Right cardiac atrium (tissue), 5 donors: ENCODE data around the gene SLC22A7. TPM values are rescaled to one million over a fixed set of nuclear protein-coding genes. Genes with fewer than 3 reads are reported as not detected.
A peak's percentile ranks its signal among the peaks of the same experiment; 100 is the strongest.

ENCODE experiments used
- ATAC-seq, 2 donors: fragments of 200-7000 bp; cut with Tn5 transposase; one replicate each; pipeline versions ENCODE4 v1.8.0 to v1.9.1; 2020; ENCODE audit warnings: moderate library complexity in 2 of 2, mild to moderate bottlenecking in 1 of 2
- DNase-seq, 3 donors: peaks; one replicate each; pipeline ENCODE4 v3.0.0-alpha.2; 2020
- H3K27ac ChIP-seq: one replicate; pipeline ENCODE4 v1.5.1; 2013; ENCODE audit warnings: mild to moderate bottlenecking, low read length, control low read depth, moderate library complexity
- H3K27me3 ChIP-seq: one replicate; pipeline ENCODE4 v1.6.1; 2013; ENCODE audit not compliant: control insufficient read depth, insufficient read depth
- H3K4me1 ChIP-seq: one replicate; pipeline ENCODE4 v1.6.1; 2013; ENCODE audit warnings: low read length; ENCODE audit not compliant: control insufficient read depth, insufficient read depth
- H3K4me3 ChIP-seq: one replicate; pipeline ENCODE4 v1.5.1; 2013; ENCODE audit warnings: low read length, control low read depth
- H3K9me3 ChIP-seq: one replicate; pipeline ENCODE4 v1.6.1; 2013; ENCODE audit warnings: low read length; ENCODE audit not compliant: control insufficient read depth
- WGBS: extraction: QIAGEN DNeasy Blood & Tissue Kit; methylation state at CpG from one replicate; pipeline ENCODE4 v1.1.7; 2013; 5-methylcytosine and 5-hydroxymethylcytosine counted together
- intact Hi-C, 4 donors: fragments of 100-400 bp; cut with DNase I; formaldehyde crosslinking; loops; one replicate each; pipeline versions ENCODE4 v1.11.0 to v1.14.0; 2022 to 2023
- polyA plus RNA-seq: library from polyadenylated mRNA; stranded (reverse); fragments of 200-250 nt; gene quantifications from one replicate; pipeline ENCODE4 v1.2.3, GENCODE V29; 2013
- total RNA-seq, 4 donors: library from RNA; stranded (reverse); fragmentation: NEBNext Ultra II Directional; extraction: Animal tissue kit (Norgen Biotek cat#: 25700); gene quantifications; one replicate each; pipeline ENCODE4 v1.2.1, GENCODE V29; 2021
- donor health status: healthy with polysubstance abuse.
- donor health status: DM: no; HTN: yes; CAD: no.
- donor health status: DM: no; HTN: no; CAD: no.
- donor health status: DM: no; HTN: yes; CAD: no; lungs with severe emphysema.
- donor health status: DM: yes; HTN: yes; CAD: no.

Gene SLC22A7
- total and polyA plus RNA-seq, 5 donors = not detected

DNA sequence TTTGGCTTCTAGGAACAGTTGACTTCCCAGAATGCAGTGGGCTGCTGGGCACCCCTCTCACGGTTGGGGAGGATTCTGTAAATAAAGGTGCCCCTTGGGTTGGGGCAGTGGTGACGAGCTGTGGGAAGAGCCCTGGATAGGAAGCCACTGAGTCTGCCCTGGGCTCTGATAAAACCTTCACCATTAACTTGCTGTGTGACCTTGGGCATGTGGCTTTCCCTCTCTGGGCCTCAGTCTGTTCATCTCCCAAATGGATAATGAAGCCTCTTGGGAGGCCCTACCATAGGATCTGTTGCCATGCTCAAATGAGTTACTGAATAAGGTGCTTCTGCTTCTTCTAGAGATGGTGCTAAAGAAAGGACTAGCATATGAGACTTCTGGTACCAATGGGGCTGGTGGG lies 6.8 kb downstream of the SLC22A7 start:
- DNase-seq (no peak), ATAC-seq (no peak)
- Histone ChIP-seq H3K27ac (no peak overlapping the region), H3K9me3 (no peaks in the 10 kb centered on the region), H3K4me1 (peaks cover 4% of the 10 kb centered on the region), H3K27me3 (no peaks in the 10 kb centered on the region), H3K4me3 (no peak overlapping the region)
- 90% methylated on average over 2 of the region's 2 CpGs for WGBS
- intact Hi-C loops = no loop called here

DNA sequence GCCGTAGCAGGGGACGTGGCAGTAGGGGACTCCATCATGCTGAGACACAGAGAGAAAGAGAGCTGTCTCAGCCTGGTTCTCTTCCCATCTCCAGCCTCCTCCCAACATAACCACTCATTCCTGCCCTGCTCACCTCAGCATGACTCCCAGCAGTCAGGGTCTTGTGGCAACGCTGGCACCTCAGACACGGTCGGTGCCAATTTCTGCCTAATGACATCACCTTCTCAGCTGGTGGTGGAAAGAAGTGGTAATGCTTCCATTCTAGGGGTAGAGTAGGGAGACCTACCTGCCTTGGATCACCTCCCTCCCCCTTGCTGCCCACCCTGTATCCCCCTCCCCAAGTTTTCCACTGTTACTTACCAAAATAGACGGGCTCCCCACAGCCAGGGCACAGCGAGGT lies 8.0 kb downstream of the SLC22A7 start:
- no peak overlapping the region for H3K4me3 ChIP-seq
- ATAC-seq = no peak
- DNase-seq = no peak
- H3K27ac ChIP-seq = no peak overlapping the region
- intact Hi-C loops = no loop called here
- no peaks in the 10 kb centered on the region for H3K9me3 ChIP-seq
- H3K4me1 ChIP-seq = peaks cover 4% of the 10 kb centered on the region
- 85% methylated on average over 7 of the region's 7 CpGs for WGBS
- H3K27me3 ChIP-seq = no peaks in the 10 kb centered on the region

DNA sequence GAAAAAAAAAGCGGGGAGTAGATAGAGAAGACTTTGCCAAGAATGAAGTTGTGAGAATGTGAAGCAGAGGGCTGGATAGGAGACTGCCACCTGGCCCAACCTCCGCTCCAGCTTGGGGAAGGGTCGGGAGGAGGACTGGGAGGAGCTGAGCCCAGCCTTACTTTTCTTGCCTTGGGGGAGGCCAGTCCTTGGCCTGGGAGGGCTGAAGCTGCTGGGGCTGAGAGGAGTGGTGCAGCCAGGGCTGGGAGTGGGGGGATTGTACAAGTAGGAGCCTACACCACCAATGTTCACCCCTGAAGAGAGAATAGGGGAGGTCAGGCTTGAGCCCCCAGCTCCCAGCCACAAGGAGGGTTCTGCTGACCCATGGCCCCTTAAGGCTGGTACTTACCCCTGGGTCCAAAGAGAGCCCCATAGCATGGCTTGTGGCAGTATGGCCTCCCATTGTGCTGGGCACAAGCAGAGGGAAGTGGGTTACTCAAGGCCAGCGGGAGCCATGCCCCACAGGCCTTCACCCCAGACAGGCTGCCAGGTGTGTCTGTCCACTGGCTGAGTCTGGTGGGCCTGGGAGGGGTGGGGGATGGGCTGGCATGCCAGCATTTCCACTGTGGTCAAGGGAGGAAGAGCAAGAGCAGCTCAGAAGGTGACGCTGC lies 9.5 kb downstream of the SLC22A7 start:
- DNase-seq (no peak), ATAC-seq (no peak)
- Histone ChIP-seq H3K27ac (no peak overlapping the region), H3K4me1 (peaks cover 4% of the 10 kb centered on the region), H3K27me3 (no peaks in the 10 kb centered on the region), H3K4me3 (no peak overlapping the region), H3K9me3 (no peaks in the 10 kb centered on the region)
- 88% methylated on average over 5 of the region's 5 CpGs for WGBS
- intact Hi-C loops = no loop called here

DNA sequence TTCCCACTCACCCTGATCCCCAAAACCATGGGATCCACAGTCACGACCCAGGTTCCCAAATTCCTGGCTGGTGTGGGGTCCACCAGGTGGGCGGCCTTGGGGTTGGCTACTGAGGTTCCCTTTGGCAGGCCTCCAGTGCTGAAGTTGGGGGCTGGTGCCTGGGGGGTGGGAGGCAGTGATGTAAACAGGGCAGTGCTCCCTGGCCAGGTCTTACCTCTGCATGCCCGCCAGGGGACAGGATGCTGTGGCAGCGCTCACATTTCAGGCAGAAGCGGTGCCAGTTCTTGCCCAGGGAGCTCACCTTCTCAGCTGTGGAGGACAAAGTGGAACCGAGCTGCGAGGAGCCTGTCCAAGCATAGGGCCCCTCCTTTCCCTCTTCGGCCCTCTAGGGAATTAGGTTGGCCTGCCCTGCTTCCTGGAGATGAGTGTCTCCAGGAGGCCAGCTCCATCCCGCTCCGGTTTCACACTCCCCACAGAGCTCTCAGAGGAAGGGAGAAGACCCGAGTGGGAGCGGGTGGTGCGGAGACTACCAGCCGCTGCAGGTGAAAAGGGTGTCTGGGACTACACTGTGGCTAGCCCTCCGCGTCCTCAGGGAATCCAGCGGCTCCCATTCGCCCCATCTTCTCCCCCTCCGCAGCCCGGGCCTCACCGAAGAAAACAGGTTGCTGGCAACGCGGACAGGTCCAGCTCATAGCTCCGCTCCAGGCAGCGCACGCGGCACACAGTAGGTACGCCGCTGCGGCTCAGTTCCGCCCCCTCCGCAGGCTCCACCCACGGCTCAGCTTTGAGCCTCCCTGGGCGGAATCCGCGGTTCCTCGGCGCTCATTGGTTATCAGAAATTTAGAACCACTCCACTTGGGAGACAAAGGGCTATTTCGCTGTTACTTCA lies 10.3 kb downstream of the SLC22A7 start, which contains the start of gene CRIP3:
CRIP3 (minus strand) TSS at position 726 of the 889 bp plus-strand sequence; CDS start at position 692, 34 bp downstream.
- intact Hi-C loops = no loop called here
- Histone ChIP-seq H3K4me3 (peak within 1 kb of the TSS; percentile 60), H3K9me3 (no peaks in the 10 kb centered on the region), H3K27ac (no peak within 1 kb of the TSS), H3K27me3 (no peaks in the 10 kb centered on the region), H3K4me1 (peaks cover 4% of the 10 kb centered on the region)
- ATAC-seq (peak; percentile 73 to 86), DNase-seq (peak; percentile 55 to 70 (median 69))
- WGBS = 6% methylated on average over 39 of the region's 39 CpGs

DNA sequence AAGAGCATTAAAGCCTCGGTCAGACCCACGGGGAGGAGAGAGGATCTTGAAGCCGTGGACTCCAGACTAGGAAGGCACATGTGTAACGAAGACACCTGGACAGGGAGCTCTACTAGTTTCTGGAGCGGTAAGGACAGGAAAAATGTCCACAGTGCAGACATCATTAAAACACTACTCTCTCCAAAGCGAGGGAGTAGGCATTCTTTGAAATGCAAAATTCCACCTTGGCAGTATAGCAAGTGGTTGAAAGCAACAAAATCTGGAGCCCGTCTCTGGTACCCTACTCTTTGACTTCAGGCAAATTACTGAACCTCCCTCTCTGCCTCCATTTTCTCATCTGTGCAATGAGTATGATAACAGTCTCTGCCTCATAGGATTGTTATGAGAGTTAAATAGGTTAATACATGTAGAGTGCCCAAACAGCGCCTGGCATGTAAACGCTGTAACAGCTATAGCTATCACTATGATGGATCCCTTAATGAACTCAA lies 11.0 kb downstream of the SLC22A7 start:
- H3K27me3 ChIP-seq = no peaks in the 10 kb centered on the region
- no peak overlapping the region for H3K27ac ChIP-seq
- H3K4me1 ChIP-seq = peaks cover 4% of the 10 kb centered on the region
- ATAC-seq (peak in 1 of 2 donors; percentile 6), DNase-seq (no peak)
- WGBS = 39% methylated on average over 9 of the region's 9 CpGs
- peak overlapping the region; percentile 60 for H3K4me3 ChIP-seq
- intact Hi-C loops = no loop called here
- no peaks in the 10 kb centered on the region for H3K9me3 ChIP-seq

GRCh38 chr6:43310134-43310533 lies 12.1 kb downstream of the SLC22A7 start:
- peaks cover 4% of the 10 kb centered on the region for H3K4me1 ChIP-seq
- ATAC-seq (no peak), DNase-seq (no peak)
- H3K9me3 ChIP-seq = no peaks in the 10 kb centered on the region
- WGBS = 96% methylated on average over 2 of the region's 2 CpGs
- no peak overlapping the region for H3K4me3 ChIP-seq
- H3K27me3 ChIP-seq = no peaks in the 10 kb centered on the region
- intact Hi-C loops = no loop called here
- H3K27ac ChIP-seq = no peak overlapping the region

GRCh38 chr6:43310624-43311023 lies 12.6 kb downstream of the SLC22A7 start:
- Histone ChIP-seq H3K4me3 (no peak overlapping the region), H3K4me1 (peaks cover 4% of the 10 kb centered on the region), H3K27me3 (no peaks in the 10 kb centered on the region), H3K9me3 (no peaks in the 10 kb centered on the region), H3K27ac (no peak overlapping the region)
- no peak for DNase-seq
- ATAC-seq = no peak
- intact Hi-C loops = no loop called here

- 69% methylated on average over 3 of the region's 3 CpGs for WGBS
- no peaks in the 10 kb centered on the region for H3K9me3 ChIP-seq
- intact Hi-C loops = no loop called here
- no peak for ATAC-seq
- no peaks in the 10 kb centered on the region for H3K27me3 ChIP-seq
- H3K4me1 ChIP-seq = peaks cover 4% of the 10 kb centered on the region
- H3K27ac ChIP-seq = no peak overlapping the region
- no peak overlapping the region for H3K4me3 ChIP-seq
- DNase-seq = no peak
Observed at GRCh38 chr6:43311666-43312065, 13.6 kb downstream of the SLC22A7 start.

DNA sequence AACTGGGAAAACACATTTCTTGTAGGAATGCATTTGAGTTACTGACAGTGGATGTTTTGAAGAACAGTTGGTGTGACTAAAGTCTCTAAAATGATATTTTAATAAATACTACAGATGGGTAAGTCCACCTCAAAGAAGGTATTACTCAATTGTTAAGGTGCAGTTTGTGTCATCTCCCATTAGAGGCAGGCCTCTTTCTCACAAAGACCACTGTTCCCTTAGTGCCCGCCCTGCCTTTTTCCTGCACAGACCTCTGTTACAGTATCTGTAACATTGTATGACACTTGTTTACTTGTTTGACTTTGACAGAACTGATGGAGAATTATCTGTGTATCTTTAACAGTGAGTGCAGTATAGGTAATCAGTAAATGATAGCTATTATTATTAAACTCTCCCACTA lies 15.8 kb downstream of the SLC22A7 start:
- H3K9me3 ChIP-seq = no peaks in the 10 kb centered on the region
- H3K27me3 ChIP-seq = no peaks in the 10 kb centered on the region
- no peak overlapping the region for H3K27ac ChIP-seq
- ATAC-seq (no peak), DNase-seq (no peak)
- intact Hi-C loops = no loop called here
- no peak overlapping the region for H3K4me3 ChIP-seq
- H3K4me1 ChIP-seq = peaks cover 2% of the 10 kb centered on the region
- 89% methylated on average over 1 of the region's 1 CpG for WGBS

GRCh38 chr6:43318011-43318410 lies 20.0 kb downstream of the SLC22A7 start:
- WGBS = 92% methylated on average over 2 of the region's 2 CpGs
- Histone ChIP-seq H3K27ac (no peak overlapping the region), H3K4me1 (no peaks in the 10 kb centered on the region), H3K9me3 (no peaks in the 10 kb centered on the region), H3K4me3 (no peak overlapping the region), H3K27me3 (no peaks in the 10 kb centered on the region)
- ATAC-seq (no peak), DNase-seq (no peak)
- intact Hi-C loops = no loop called here

- H3K9me3 ChIP-seq = no peaks in the 10 kb centered on the region
- ATAC-seq = no peak
- no peak for DNase-seq
- intact Hi-C loops = loop anchor here in 1 of 4 donors (5.0 kb wide), 1 partner anchor 59 kb away; no protein-coding TSS in a partner anchor
- no peak overlapping the region for H3K27ac ChIP-seq
- H3K27me3 ChIP-seq = no peaks in the 10 kb centered on the region
- H3K4me1 ChIP-seq = no peaks in the 10 kb centered on the region
- WGBS = 71% methylated on average over 1 of the region's 1 CpG
- no peak overlapping the region for H3K4me3 ChIP-seq
Observed at GRCh38 chr6:43325876-43326275, 27.8 kb downstream of the SLC22A7 start.
